ENCODE results near the gene SLC6A8.
"Not testable (repeated sequence)": the region's sequence is repeated elsewhere in the genome, so short reads cannot be mapped to it uniquely, and the experiment has no call there.

The SLC6A8 gene

DNA sequence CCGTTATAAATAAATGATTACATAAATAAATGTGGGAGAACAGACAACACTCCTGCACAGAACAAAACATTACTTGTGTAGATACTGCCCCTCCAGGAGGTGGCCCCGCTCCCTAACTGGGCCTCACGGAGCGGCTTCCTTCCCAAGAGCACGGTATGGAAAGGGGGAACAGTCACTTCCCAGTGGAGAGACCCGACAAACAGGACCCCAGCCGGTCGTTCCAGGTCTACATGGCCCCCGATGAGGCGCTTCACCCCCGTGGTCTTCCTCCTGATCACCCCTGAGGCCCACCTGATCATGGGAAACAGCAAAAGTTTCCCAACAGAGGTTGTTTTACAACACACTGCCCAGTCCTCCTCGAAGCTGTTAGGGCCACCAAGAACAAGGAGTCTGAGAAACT is 6.6 kb upstream of the SLC6A8 start:
- no peak for TF ChIP-seq CTCF (IDR thresholded peaks at IDR 0.05)
- Histone ChIP-seq H3K4me3 (no peak overlapping the region), H3K27ac (no peak overlapping the region)
- DNase-seq (ENCODE audit: low spot score): peak; percentile 58

DNA sequence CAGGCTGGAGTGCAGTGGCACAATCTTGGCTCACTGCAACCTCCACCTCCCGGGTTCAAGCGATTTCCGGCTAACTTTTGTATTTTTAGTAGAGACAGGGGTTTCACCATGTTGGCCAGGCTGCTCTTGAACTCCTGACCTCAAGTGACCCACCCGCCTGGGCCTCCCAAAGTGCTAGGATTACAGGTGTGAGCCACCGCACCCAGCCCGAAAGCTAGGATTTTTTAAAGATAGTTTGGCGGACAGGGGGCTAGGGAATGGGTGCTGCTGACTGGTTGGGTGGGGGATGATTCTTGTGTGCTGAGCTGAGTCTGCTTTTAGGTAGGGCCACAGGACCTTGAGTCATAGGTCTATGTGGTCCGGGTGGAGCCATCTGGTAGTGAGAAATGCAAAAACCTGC is 4.2 kb upstream of the SLC6A8 start:
- H3K4me3 ChIP-seq; H3K27ac ChIP-seq; DNase-seq (ENCODE audit: low spot score): not testable (repeated sequence)

- peak; percentile 33 for DNase-seq (ENCODE audit: low spot score)
- Histone ChIP-seq H3K27ac (no peak overlapping the region), H3K4me3 (no peak overlapping the region)
- TF ChIP-seq CTCF (IDR thresholded peaks at IDR 0.05): no peak
These were observed 3.1 kb upstream of the SLC6A8 start for GRCh38 chrX:153684467-153685155.

DNA sequence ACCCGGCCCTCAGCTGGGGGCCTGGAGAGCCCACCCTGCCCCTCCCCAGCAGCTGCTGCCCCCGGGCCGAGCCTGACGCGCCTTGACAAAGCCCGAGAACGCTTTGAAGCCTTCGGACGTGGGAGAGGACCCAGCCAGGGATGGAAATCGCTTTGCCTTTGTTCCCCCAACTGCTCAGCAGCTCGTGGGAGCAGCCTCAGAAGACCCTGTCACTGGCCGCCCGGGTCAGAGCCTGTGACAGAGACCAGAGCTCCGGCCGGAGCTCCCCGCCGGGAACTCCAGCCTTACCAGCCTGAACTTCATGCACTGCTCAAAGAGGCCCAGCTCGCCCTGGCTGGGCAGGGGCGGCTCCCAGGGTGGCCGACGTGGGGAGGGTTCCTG is 2.6 kb upstream of the SLC6A8 start:
- DNase-seq (ENCODE audit: low spot score): peak; percentile 60
- H3K4me3 ChIP-seq: no peak overlapping the region
- no peak overlapping the region for H3K27ac ChIP-seq
- no peak for TF ChIP-seq CTCF (IDR thresholded peaks at IDR 0.05)

- no peak for TF ChIP-seq CTCF (IDR thresholded peaks at IDR 0.05)
- DNase-seq (ENCODE audit: low spot score): peak; percentile 71
- no peak overlapping the region for H3K27ac ChIP-seq
- H3K4me3 ChIP-seq: no peak overlapping the region
These were observed 1.7 kb upstream of the SLC6A8 start for GRCh38 chrX:153685751-153686696.

DNA sequence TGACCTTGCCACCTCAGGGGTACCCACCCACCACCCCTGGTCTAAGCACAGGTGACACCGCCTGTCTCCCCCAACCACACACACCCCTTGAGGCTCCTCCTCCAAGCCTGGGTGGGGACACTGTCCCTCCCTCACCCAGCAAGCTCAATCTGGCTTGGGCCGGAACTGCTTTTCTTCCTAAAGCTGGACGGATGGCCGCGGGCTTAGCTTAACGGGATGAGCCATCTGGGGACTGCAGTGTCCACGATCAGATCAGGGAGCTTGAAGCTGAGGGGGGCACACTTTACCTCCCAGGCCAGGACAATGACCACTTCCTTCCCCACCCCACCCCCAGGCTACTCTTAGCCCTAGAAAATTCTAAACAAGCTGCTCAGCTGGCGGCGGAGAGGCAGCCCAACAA is 1.0 kb upstream of the SLC6A8 start:
- H3K4me3 ChIP-seq: no peak overlapping the region
- no peak overlapping the region for H3K27ac ChIP-seq
- no peak for DNase-seq (ENCODE audit: low spot score)
- TF ChIP-seq CTCF (IDR thresholded peaks at IDR 0.05): no peak

DNA sequence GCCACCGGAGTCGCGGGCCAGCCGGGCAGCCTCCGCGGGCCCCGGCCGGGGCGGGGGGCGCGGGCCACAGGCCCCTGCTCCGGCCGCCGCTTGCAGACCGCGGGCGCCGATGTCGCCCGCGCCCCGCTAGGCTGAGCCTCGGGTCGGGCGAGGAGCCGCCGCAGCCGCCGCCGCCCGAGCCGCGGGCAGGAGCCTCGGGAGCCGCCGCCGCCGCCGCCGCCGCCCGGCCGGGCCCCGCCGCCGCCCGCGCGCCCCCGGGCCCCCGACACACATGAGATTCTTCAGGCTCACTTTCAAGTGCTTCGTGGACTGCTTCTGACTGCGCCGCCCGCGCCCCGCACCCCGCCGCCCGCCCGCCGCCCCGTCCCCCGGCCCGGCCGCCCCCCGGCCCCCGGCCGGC is 345 bp downstream of the SLC6A8 start:
- Histone ChIP-seq H3K27ac (peak overlapping the region in 1 of 2 donors; percentile 90), H3K4me3 (peak overlapping the region; percentile 77)
- TF ChIP-seq CTCF (IDR thresholded peaks at IDR 0.05): no peak
- DNase-seq (ENCODE audit: low spot score): no peak
